Memory B cell (primary cell): ENCODE data around the gene MRM3.
"Not testable (repeated sequence)": the region's sequence is repeated elsewhere in the genome, so short reads cannot be mapped to it uniquely, and the experiment has no call there.

Experiments
- ATAC-seq: fragments of 150-1000 bp; cut with Tn5 transposase; 2 replicates; pipeline ENCODE4 v1.10.0; 2021; ENCODE audit warnings: low read depth, mild to moderate bottlenecking, moderate library complexity
- DNase-seq, 2 donors: peaks; one replicate each; pipeline ENCODE4 v3.0.0; 2022; ENCODE audit warnings: low spot score in 2 of 2
- H3K27ac Mint-ChIP-seq: one replicate; pipeline ENCODE4 v1.8.0; 2022; ENCODE audit warnings: mild to moderate bottlenecking, moderate library complexity, mixed read lengths
- H3K27me3 Mint-ChIP-seq: one replicate; pipeline ENCODE4 v1.8.0; 2022; ENCODE audit warnings: mixed read lengths
- H3K36me3 Mint-ChIP-seq: one replicate; pipeline ENCODE4 v1.8.0; 2022; ENCODE audit warnings: mild to moderate bottlenecking, mixed read lengths
- H3K4me1 Mint-ChIP-seq: one replicate; pipeline ENCODE4 v1.8.0; 2022; ENCODE audit warnings: mixed read lengths
- H3K4me3 Mint-ChIP-seq: one replicate; pipeline ENCODE4 v1.8.0; 2022; ENCODE audit warnings: mild to moderate bottlenecking, moderate library complexity, mixed read lengths
- H3K9me3 Mint-ChIP-seq: one replicate; pipeline ENCODE4 v1.8.0; 2022; ENCODE audit warnings: mixed read lengths

The MRM3 gene

GRCh38 chr17:796609-797008 lies 14.5 kb downstream of the MRM3 start:
- no peak overlapping the region for H3K27ac Mint-ChIP-seq
- ATAC-seq (no peak), DNase-seq (no peak)
- no peak overlapping the region for H3K4me3 Mint-ChIP-seq
- no peaks in the 10 kb centered on the region for H3K27me3 Mint-ChIP-seq
- no peaks in the 10 kb centered on the region for H3K4me1 Mint-ChIP-seq
- no peaks in the 10 kb centered on the region for H3K9me3 Mint-ChIP-seq
- peaks cover 2% of the 10 kb centered on the region for H3K36me3 Mint-ChIP-seq

GRCh38 chr17:797236-797840 lies 15.2 kb downstream of the MRM3 start:
- H3K4me1 Mint-ChIP-seq: no peaks in the 10 kb centered on the region
- H3K36me3 Mint-ChIP-seq: peaks cover 2% of the 10 kb centered on the region
- no peak overlapping the region for H3K4me3 Mint-ChIP-seq
- DNase-seq (no peak), ATAC-seq (no peak)
- H3K27ac Mint-ChIP-seq: no peak overlapping the region
- H3K9me3 Mint-ChIP-seq: no peaks in the 10 kb centered on the region
- H3K27me3 Mint-ChIP-seq: no peaks in the 10 kb centered on the region

GRCh38 chr17:798246-798645 lies 16.1 kb downstream of the MRM3 start:
- DNase-seq (no peak), ATAC-seq (no peak)
- H3K36me3 Mint-ChIP-seq: no peaks in the 10 kb centered on the region
- H3K27me3 Mint-ChIP-seq: no peaks in the 10 kb centered on the region
- H3K9me3 Mint-ChIP-seq: no peaks in the 10 kb centered on the region
- no peaks in the 10 kb centered on the region for H3K4me1 Mint-ChIP-seq
- H3K27ac Mint-ChIP-seq: no peak overlapping the region
- no peak overlapping the region for H3K4me3 Mint-ChIP-seq

- ATAC-seq: no peak
- no peaks in the 10 kb centered on the region for H3K4me1 Mint-ChIP-seq
- H3K27ac Mint-ChIP-seq: no peak overlapping the region
- no peaks in the 10 kb centered on the region for H3K9me3 Mint-ChIP-seq
- no peak for DNase-seq
- H3K27me3 Mint-ChIP-seq: no peaks in the 10 kb centered on the region
- no peak overlapping the region for H3K4me3 Mint-ChIP-seq
- H3K36me3 Mint-ChIP-seq: no peaks in the 10 kb centered on the region
Measured at GRCh38 chr17:799261-799660, 17.1 kb downstream of the MRM3 start.

GRCh38 chr17:800446-801242 lies 18.5 kb downstream of the MRM3 start:
- H3K27me3 Mint-ChIP-seq: no peaks in the 10 kb centered on the region
- no peak overlapping the region for H3K27ac Mint-ChIP-seq
- no peaks in the 10 kb centered on the region for H3K4me1 Mint-ChIP-seq
- ATAC-seq (no peak), DNase-seq (no peak)
- no peak overlapping the region for H3K4me3 Mint-ChIP-seq
- no peaks in the 10 kb centered on the region for H3K36me3 Mint-ChIP-seq
- no peaks in the 10 kb centered on the region for H3K9me3 Mint-ChIP-seq

GRCh38 chr17:801660-802059 lies 19.5 kb downstream of the MRM3 start:
- Mint-ChIP-seq H3K27ac (no peak overlapping the region), H3K9me3 (no peaks in the 10 kb centered on the region), H3K4me3 (no peak overlapping the region), H3K27me3 (no peaks in the 10 kb centered on the region), H3K36me3 (no peaks in the 10 kb centered on the region), H3K4me1 (no peaks in the 10 kb centered on the region)
- DNase-seq (no peak), ATAC-seq (no peak)

- DNase-seq (no peak), ATAC-seq (no peak)
- H3K9me3 Mint-ChIP-seq: no peaks in the 10 kb centered on the region
- H3K36me3 Mint-ChIP-seq: no peaks in the 10 kb centered on the region
- no peaks in the 10 kb centered on the region for H3K27me3 Mint-ChIP-seq
- H3K4me3 Mint-ChIP-seq: no peak overlapping the region
- H3K4me1 Mint-ChIP-seq: no peaks in the 10 kb centered on the region
- H3K27ac Mint-ChIP-seq: no peak overlapping the region
Measured at GRCh38 chr17:802481-802880, 20.3 kb downstream of the MRM3 start.

GRCh38 chr17:802901-803881 lies 21.0 kb downstream of the MRM3 start:
- no peaks in the 10 kb centered on the region for H3K36me3 Mint-ChIP-seq
- H3K4me3 Mint-ChIP-seq: no peak overlapping the region
- DNase-seq: no peak

GRCh38 chr17:804541-805435 lies 22.6 kb downstream of the MRM3 start:
- Mint-ChIP-seq H3K27me3 (peaks cover 5% of the 10 kb centered on the region), H3K36me3 (no peaks in the 10 kb centered on the region), H3K4me1 (no peaks in the 10 kb centered on the region), H3K4me3 (no peak overlapping the region), H3K9me3 (no peaks in the 10 kb centered on the region), H3K27ac (no peak overlapping the region)
- ATAC-seq: no peak
- DNase-seq: no peak

More at GRCh38 chr17:802901-803881, 21.0 kb downstream of the MRM3 start:
- ATAC-seq: no peak
- Mint-ChIP-seq H3K27me3 (no peaks in the 10 kb centered on the region), H3K4me1 (no peaks in the 10 kb centered on the region), H3K9me3 (no peaks in the 10 kb centered on the region), H3K27ac (no peak overlapping the region)

GRCh38 chr17:805886-806285 lies 23.7 kb downstream of the MRM3 start:
- not testable (repeated sequence) for DNase-seq, H3K36me3 Mint-ChIP-seq, ATAC-seq, H3K27ac Mint-ChIP-seq, H3K4me3 Mint-ChIP-seq, H3K4me1 Mint-ChIP-seq, H3K9me3 Mint-ChIP-seq
- H3K27me3 Mint-ChIP-seq: peaks cover 11% of the 10 kb centered on the region

GRCh38 chr17:806346-806745 lies 24.2 kb downstream of the MRM3 start:
- peaks cover 12% of the 10 kb centered on the region for H3K27me3 Mint-ChIP-seq
- no peak overlapping the region for H3K4me3 Mint-ChIP-seq
- DNase-seq: no peak
- no peak for ATAC-seq
- H3K36me3 Mint-ChIP-seq: peaks cover 2% of the 10 kb centered on the region
- no peaks in the 10 kb centered on the region for H3K9me3 Mint-ChIP-seq
- H3K4me1 Mint-ChIP-seq: no peaks in the 10 kb centered on the region
- no peak overlapping the region for H3K27ac Mint-ChIP-seq

- Mint-ChIP-seq H3K9me3 (no peaks in the 10 kb centered on the region), H3K27ac (no peak overlapping the region), H3K27me3 (peaks cover 12% of the 10 kb centered on the region), H3K36me3 (peaks cover 2% of the 10 kb centered on the region), H3K4me3 (no peak overlapping the region), H3K4me1 (no peaks in the 10 kb centered on the region)
- DNase-seq (no peak), ATAC-seq (no peak)
Measured at GRCh38 chr17:806781-807522, 24.8 kb downstream of the MRM3 start.
